Keratinocyte (primary cell): ENCODE measurements around the gene ATXN10. TPM values are rescaled to one million over a fixed set of nuclear protein-coding genes. Genes with fewer than 3 reads are reported as not detected.

Experiments
- DNase-seq: peaks from one replicate; pipeline ENCODE4 v3.0.0-alpha.2; 2011; ENCODE audit warnings: low read depth, missing footprints, low spot score
- FAIRE-seq: peaks from 2 replicates; lab custom pipeline; 2011; peaks lifted over from hg19 to GRCh38; lab: Jason Lieb, UNC
- H2AFZ ChIP-seq: 2 replicates; pipeline ENCODE4 v1.6.0; 2012; ENCODE audit warnings: low read length, control low read depth, inconsistent platforms; ENCODE audit not compliant: control insufficient read depth
- H3K27ac ChIP-seq: 2 replicates; pipeline ENCODE4 v1.5.1; 2011; ENCODE audit warnings: low read length; ENCODE audit not compliant: control insufficient read depth, insufficient read depth
- H3K27me3 ChIP-seq: 3 replicates; pipeline ENCODE4 v1.6.0; 2011; ENCODE audit warnings: low read length; ENCODE audit not compliant: control insufficient read depth, insufficient read depth; ENCODE audit errors: extremely low read depth
- H3K36me3 ChIP-seq, 2 experiments: 2 replicates in 1 of 2; 3 replicates in 1 of 2; pipeline ENCODE4 v1.5.1; 2011; ENCODE audit warnings: low read length in 2 of 2, mild to moderate bottlenecking in 1 of 2; ENCODE audit not compliant: control insufficient read depth in 2 of 2, insufficient read depth in 2 of 2; ENCODE audit errors: extremely low read depth in 1 of 2
- H3K4me1 ChIP-seq: 3 replicates; pipeline ENCODE4 v1.5.1; 2011; ENCODE audit warnings: low read length; ENCODE audit not compliant: control insufficient read depth, insufficient read depth; ENCODE audit errors: extremely low read depth
- H3K4me2 ChIP-seq: 3 replicates; pipeline ENCODE4 v1.6.0; 2011; ENCODE audit warnings: low read depth, low read length; ENCODE audit not compliant: control insufficient read depth, insufficient read depth; ENCODE audit errors: extremely low read depth
- H3K4me3 ChIP-seq, 3 experiments: fragments of 200-600 bp in 1 of 3; sonication (generic) in 1 of 3; 2 replicates in 2 of 3; 3 replicates in 1 of 3; pipeline ENCODE4 v1.5.1; 2011 to 2016; ENCODE audit warnings: low read length in 3 of 3, mild to moderate bottlenecking in 3 of 3, control low read depth in 2 of 3, inconsistent platforms in 1 of 3, low read depth in 1 of 3, mixed read lengths in 1 of 3, mixed run types in 1 of 3, moderate library complexity in 1 of 3; ENCODE audit not compliant: control insufficient read depth in 2 of 3, insufficient read depth in 2 of 3; ENCODE audit errors: extremely low read depth in 1 of 3
- H3K79me2 ChIP-seq: 2 replicates; pipeline ENCODE4 v1.6.0; 2012; ENCODE audit warnings: low read length; ENCODE audit not compliant: control insufficient read depth, insufficient read depth
- H3K9ac ChIP-seq: 3 replicates; pipeline ENCODE4 v1.6.0; 2011; ENCODE audit warnings: low read length; ENCODE audit not compliant: control insufficient read depth, insufficient read depth; ENCODE audit errors: extremely low read depth
- H3K9me1 ChIP-seq: 3 replicates; pipeline ENCODE4 v1.6.0; 2011; ENCODE audit warnings: low read length; ENCODE audit not compliant: control insufficient read depth, insufficient read depth; ENCODE audit errors: extremely low read depth
- H3K9me3 ChIP-seq: 2 replicates; pipeline ENCODE4 v1.5.1; 2012; ENCODE audit warnings: low read depth, low read length; ENCODE audit not compliant: control insufficient read depth
- H4K20me1 ChIP-seq: 3 replicates; pipeline ENCODE4 v1.6.0; 2011; ENCODE audit warnings: low read length; ENCODE audit not compliant: control insufficient read depth, insufficient read depth; ENCODE audit errors: extremely low read depth
- EZH2 ChIP-seq: IDR thresholded peaks from one replicate; pipeline ENCODE4 v1.6.1; 2012; ENCODE audit warnings: inconsistent platforms, mild to moderate bottlenecking, low read length, moderate library complexity
- dilution Hi-C: fragments of 300-500 bp; cut with MboI; formaldehyde crosslinking; loops from one replicate; pipeline ENCODE4 v1.7.0; 2020; ENCODE audit warnings: low sequenced_read_pairs; ENCODE audit not compliant: extremely low pct_ligation_motif_present
- polyA plus RNA-seq, 5 experiments: library from polyadenylated mRNA; depleted of rRNA in 3 of 5; stranded (reverse) in 3 of 5; stranded (forward) in 1 of 5; unstranded in 1 of 5; fragments of >200 nt; gene quantifications; 1 replicate in 1 of 5; 2 replicates in 3 of 5; 3 replicates in 1 of 5; pipeline versions ENCODE4 v1.2.1 to v1.2.3, GENCODE V29; 2011 to 2012; ENCODE audit warnings: missing spikeins in 2 of 5, low read depth in 1 of 5, low replicate concordance in 1 of 5
- TF ChIP-seq, protein P1 (sequence below), 3 experiments: IDR thresholded peaks in 1 of 3; conservative IDR thresholded peaks in 1 of 3; optimal IDR thresholded peaks in 1 of 3; 2 replicates in 2 of 3; 3 replicates in 1 of 3; pipeline versions ENCODE3 to v1.5.1; 2011; ENCODE audit warnings: low read length in 3 of 3, mild to moderate bottlenecking in 3 of 3, moderate library complexity in 2 of 3, control low read depth in 1 of 3, inconsistent platforms in 1 of 3; ENCODE audit not compliant: insufficient read depth in 2 of 3; ENCODE audit errors: extremely low read depth in 1 of 3

Gene ATXN10
- polyA plus RNA-seq, 1 donor (not counting 4 experiments of a cell fraction or from before 2014, with no cell fraction given): 276 TPM

- no peaks in the 10 kb centered on the region for H4K20me1 ChIP-seq
- no peaks in the 10 kb centered on the region for H3K9me3 ChIP-seq
- H3K27ac ChIP-seq: no peak overlapping the region
- H3K9ac ChIP-seq: no peak overlapping the region
- TF ChIP-seq EZH2: no peak
- TF ChIP-seq, protein P1, sequence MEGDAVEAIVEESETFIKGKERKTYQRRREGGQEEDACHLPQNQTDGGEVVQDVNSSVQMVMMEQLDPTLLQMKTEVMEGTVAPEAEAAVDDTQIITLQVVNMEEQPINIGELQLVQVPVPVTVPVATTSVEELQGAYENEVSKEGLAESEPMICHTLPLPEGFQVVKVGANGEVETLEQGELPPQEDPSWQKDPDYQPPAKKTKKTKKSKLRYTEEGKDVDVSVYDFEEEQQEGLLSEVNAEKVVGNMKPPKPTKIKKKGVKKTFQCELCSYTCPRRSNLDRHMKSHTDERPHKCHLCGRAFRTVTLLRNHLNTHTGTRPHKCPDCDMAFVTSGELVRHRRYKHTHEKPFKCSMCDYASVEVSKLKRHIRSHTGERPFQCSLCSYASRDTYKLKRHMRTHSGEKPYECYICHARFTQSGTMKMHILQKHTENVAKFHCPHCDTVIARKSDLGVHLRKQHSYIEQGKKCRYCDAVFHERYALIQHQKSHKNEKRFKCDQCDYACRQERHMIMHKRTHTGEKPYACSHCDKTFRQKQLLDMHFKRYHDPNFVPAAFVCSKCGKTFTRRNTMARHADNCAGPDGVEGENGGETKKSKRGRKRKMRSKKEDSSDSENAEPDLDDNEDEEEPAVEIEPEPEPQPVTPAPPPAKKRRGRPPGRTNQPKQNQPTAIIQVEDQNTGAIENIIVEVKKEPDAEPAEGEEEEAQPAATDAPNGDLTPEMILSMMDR (optimal IDR thresholded peaks at IDR 0.05 in 1 of 3, IDR thresholded peaks at IDR 0.05 in 1 of 3, conservative IDR thresholded peaks at IDR 0.05 in 1 of 3; ENCODE audit: extremely low read depth in 1 of 3, insufficient read depth in 2 of 3, low read length in 3 of 3): no peak
- H3K9me1 ChIP-seq: no peaks in the 10 kb centered on the region
- H3K4me2 ChIP-seq: no peak overlapping the region
- H3K4me1 ChIP-seq: peaks cover 3% of the 10 kb centered on the region
- H3K36me3 ChIP-seq: no peaks in the 10 kb centered on the region
- dilution Hi-C loops: no loop called here
- peaks cover 10% of the 10 kb centered on the region for H3K27me3 ChIP-seq
- H3K4me3 ChIP-seq: no peak overlapping the region
- H2AFZ ChIP-seq: no peak overlapping the region
- no peak for DNase-seq
- FAIRE-seq: no peak
- H3K79me2 ChIP-seq: no peaks in the 10 kb centered on the region
Measured at GRCh38 chr22:45889539-45890350, 218.1 kb downstream of the ATXN10 start.

DNA sequence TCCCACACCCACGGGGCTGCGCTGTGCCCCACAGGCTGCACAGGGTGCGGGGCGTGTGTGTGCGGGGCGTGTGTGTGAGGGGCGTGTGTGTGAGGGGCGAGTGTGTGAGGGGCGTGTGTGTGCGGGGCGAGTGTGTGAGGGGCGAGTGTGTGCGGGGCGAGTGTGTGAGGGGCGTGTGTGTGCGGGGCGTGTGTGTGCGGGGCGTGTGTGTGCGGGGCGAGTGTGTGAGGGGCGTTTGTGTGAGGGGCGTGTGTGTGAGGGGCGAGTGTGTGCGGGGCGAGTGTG is 218.7 kb downstream of the ATXN10 start:
- FAIRE-seq: no peak
- Histone ChIP-seq H3K27ac (no peak overlapping the region), H3K79me2 (no peaks in the 10 kb centered on the region), H3K9me1 (no peaks in the 10 kb centered on the region), H3K36me3 (no peaks in the 10 kb centered on the region), H3K4me2 (no peak overlapping the region), H3K4me1 (peaks cover 3% of the 10 kb centered on the region), H3K9ac (no peak overlapping the region), H3K4me3 (no peak overlapping the region), H4K20me1 (no peaks in the 10 kb centered on the region), H3K9me3 (no peaks in the 10 kb centered on the region), H3K27me3 (peaks cover 10% of the 10 kb centered on the region), H2AFZ (no peak overlapping the region)
- no peak for TF ChIP-seq EZH2
- TF ChIP-seq, protein P1 (optimal IDR thresholded peaks at IDR 0.05 in 1 of 3, IDR thresholded peaks at IDR 0.05 in 1 of 3, conservative IDR thresholded peaks at IDR 0.05 in 1 of 3; ENCODE audit: extremely low read depth in 1 of 3, insufficient read depth in 2 of 3, low read length in 3 of 3): no peak
- dilution Hi-C loops: no loop called here
- no peak for DNase-seq
